ENCODE data around the gene EPS8L1. TPM values are rescaled to one million over a fixed set of nuclear protein-coding genes. Genes with fewer than 3 reads are reported as not detected.
A peak's percentile ranks its signal among the peaks of the same experiment; 100 is the strongest.
"Not testable (repeated sequence)": the region's sequence is repeated elsewhere in the genome, so short reads cannot be mapped to it uniquely, and the experiment has no call there.

The EPS8L1 gene
- total RNA-seq, 1 donor from 2014 or later, result not detected

GRCh38 chr19:55106591-55106990 lies 30.9 kb downstream of the EPS8L1 start:
- Histone ChIP-seq H3K9me3 (peaks cover 0 to 7% of the 10 kb centered on the region in 2 donors), H3K4me1 (no peaks in the 10 kb centered on the region), H3K4me3 (no peak overlapping the region), H3K27me3 (no peaks in the 10 kb centered on the region), H3K36me3 (peaks cover 26 to 44% of the 10 kb centered on the region in 2 donors), H3K27ac (no peak overlapping the region)
- intact Hi-C loops (cut with DNase I), result no loop called here
- no peak for TF ChIP-seq CTCF (IDR thresholded peaks at IDR 0.05)
- DNase-seq (ENCODE audit: low spot score in 2 of 2), result no peak

- H3K9me3 ChIP-seq; H3K4me1 ChIP-seq; H3K27ac ChIP-seq; H3K27me3 ChIP-seq; DNase-seq (ENCODE audit: low spot score in 2 of 2); H3K4me3 ChIP-seq; intact Hi-C loops (cut with DNase I): not testable (repeated sequence)
- H3K36me3 ChIP-seq, result peaks cover 24 to 40% of the 10 kb centered on the region in 2 donors
Observed at GRCh38 chr19:55107252-55107651, 31.6 kb downstream of the EPS8L1 start.

GRCh38 chr19:55109527-55110291 lies 34.0 kb downstream of the EPS8L1 start:
- H3K4me1 ChIP-seq, result peaks cover 5 to 16% of the 10 kb centered on the region in 2 donors
- DNase-seq (ENCODE audit: low spot score in 2 of 2), result no peak
- no peaks in the 10 kb centered on the region for H3K9me3 ChIP-seq
- no peak overlapping the region for H3K4me3 ChIP-seq
- no peaks in the 10 kb centered on the region for H3K27me3 ChIP-seq
- TF ChIP-seq CTCF (IDR thresholded peaks at IDR 0.05), result no peak
- intact Hi-C loops (cut with DNase I), result loop anchor here (10.0 kb wide), 4 partner anchors 545 to 1245 kb away; partner anchors contain the start of genes CDC42EP5, MYADM, U2AF2 and ZNF444
- no peak overlapping the region for H3K27ac ChIP-seq
- H3K36me3 ChIP-seq, result peaks cover 12 to 28% of the 10 kb centered on the region in 2 donors

GRCh38 chr19:55111238-55111831 lies 35.7 kb downstream of the EPS8L1 start:
- no peak for DNase-seq (ENCODE audit: low spot score in 2 of 2)
- no peak overlapping the region for H3K4me3 ChIP-seq
- intact Hi-C loops (cut with DNase I), result loop anchor here (10.0 kb wide), 4 partner anchors 543 to 1247 kb away; partner anchors contain the start of genes CDC42EP5, MYADM, U2AF2 and ZNF444
- peaks cover 13 to 30% of the 10 kb centered on the region in 2 donors for H3K4me1 ChIP-seq
- H3K27ac ChIP-seq, result peak overlapping the region; percentile 79 to 87
- peaks cover 8 to 21% of the 10 kb centered on the region in 2 donors for H3K36me3 ChIP-seq
- no peaks in the 10 kb centered on the region for H3K27me3 ChIP-seq
- TF ChIP-seq CTCF (IDR thresholded peaks at IDR 0.05), result no peak
- H3K9me3 ChIP-seq, result no peaks in the 10 kb centered on the region

- H3K36me3 ChIP-seq, result peaks cover 8 to 21% of the 10 kb centered on the region in 2 donors
- no peaks in the 10 kb centered on the region for H3K9me3 ChIP-seq
- H3K27me3 ChIP-seq, result no peaks in the 10 kb centered on the region
- H3K27ac ChIP-seq, result peak overlapping the region; percentile 79 to 87
- peaks cover 13 to 30% of the 10 kb centered on the region in 2 donors for H3K4me1 ChIP-seq
- intact Hi-C loops (cut with DNase I), result loop anchor here (2.0 to 10.0 kb wide), 5 partner anchors 24 to 1248 kb away; partner anchors contain the start of genes CDC42EP5, MYADM, U2AF2 and ZNF444
- DNase-seq (ENCODE audit: low spot score in 2 of 2), result no peak
- no peak for TF ChIP-seq CTCF (IDR thresholded peaks at IDR 0.05)
- H3K4me3 ChIP-seq, result no peak overlapping the region
Observed at GRCh38 chr19:55112246-55112776, 36.6 kb downstream of the EPS8L1 start.
